Esophagus muscularis mucosa (tissue), 3 donors: ENCODE data around the gene MCM3.

Experiments
- CTCF ChIP-seq, 3 experiments: fragments of 200-600 bp in 2 of 3; fragments of 450-650 bp in 1 of 3; sonication (generic) in 2 of 3; IDR thresholded peaks; one replicate each; pipeline ENCODE4 v1.5.1; 2017 to 2019; ENCODE audit warnings: antibody characterized with exemption in 3 of 3, mild to moderate bottlenecking in 2 of 3, moderate library complexity in 1 of 3
- POLR2A ChIP-seq: fragments of 450-650 bp; IDR thresholded peaks from one replicate; pipeline ENCODE4 v1.6.1; 2017; ENCODE audit warnings: antibody characterized with exemption, moderate library complexity, mild to moderate bottlenecking, low read depth

GRCh38 chr6:52263709-52264540, 20.6 kb downstream of the MCM3 start:
- TF ChIP-seq CTCF (IDR thresholded peaks at IDR 0.05) = peak; percentile 85 to 93 (median 89)
- no peak for TF ChIP-seq POLR2A
